Measurements from ENCODE around the gene RNF5. TPM values are rescaled to one million over a fixed set of nuclear protein-coding genes. Genes with fewer than 3 reads are reported as not detected.
A peak's percentile ranks its signal among the peaks of the same experiment; 100 is the strongest.

RNF5 gene
- polyA plus RNA-seq, 1 donor from 2014 or later, result 369 TPM

GRCh38 chr6:32174416-32174815 lies 3.8 kb upstream of the RNF5 start:
- no peaks in the 10 kb centered on the region for H4K20me1 ChIP-seq (ENCODE audit: insufficient read depth)
- H3K9ac ChIP-seq (ENCODE audit: low read length), result no peak overlapping the region
- no peak overlapping the region for H2AFZ ChIP-seq (ENCODE audit: low read depth, low read length)
- TF ChIP-seq POLR2AphosphoS5 (IDR thresholded peaks at IDR 0.05), result no peak
- TF ChIP-seq REST (IDR thresholded peaks at IDR 0.05; ENCODE audit: borderline replicate concordance), result no peak
- no peak for TF ChIP-seq TAF1 (IDR thresholded peaks at IDR 0.05; ENCODE audit: low read depth)
- TF ChIP-seq RAD21 (conservative IDR thresholded peaks at IDR 0.05), result no peak
- no peak for TF ChIP-seq MXI1 (conservative IDR thresholded peaks at IDR 0.05; ENCODE audit: poor library complexity, severe bottlenecking)
- no peak for TF ChIP-seq CTCF (IDR thresholded peaks at IDR 0.05; ENCODE audit: poor library complexity, severe bottlenecking)
- no peak for TF ChIP-seq EP300 (conservative IDR thresholded peaks at IDR 0.05; ENCODE audit: poor library complexity, severe bottlenecking)
- TF ChIP-seq SMC3 (conservative IDR thresholded peaks at IDR 0.05; ENCODE audit: poor library complexity), result no peak
- TF ChIP-seq EZH2 (IDR thresholded peaks at IDR 0.05; ENCODE audit: borderline replicate concordance, insufficient read depth, low read length, poor library complexity, severe bottlenecking), result no peak
- H3K9me3 ChIP-seq (ENCODE audit: low read length), result no peaks in the 10 kb centered on the region
- peak overlapping the region; percentile 91 for H3K4me3 ChIP-seq (ENCODE audit: low read length)
- no peaks in the 10 kb centered on the region for H3K36me3 ChIP-seq (ENCODE audit: insufficient read depth, low read length)
- peak overlapping the region; percentile 88 for H3K4me2 ChIP-seq (ENCODE audit: low read length)
- H3F3A ChIP-seq (ENCODE audit: insufficient read depth, low read length, poor library complexity, severe bottlenecking), result peaks cover 4% of the 10 kb centered on the region
- H3K27ac ChIP-seq (ENCODE audit: low read length), result no peak overlapping the region
- H3K27me3 ChIP-seq (ENCODE audit: insufficient read depth, low read depth, low read length), result no peaks in the 10 kb centered on the region
- H3K79me2 ChIP-seq (replicated peaks; ENCODE audit: insufficient read depth, low read length), result peaks cover 41% of the 10 kb centered on the region
- H3K9me2 ChIP-seq (ENCODE audit: insufficient read depth, low read length), result no peaks in the 10 kb centered on the region

GRCh38 chr6:32175322-32175710 lies 2.9 kb upstream of the RNF5 start:
- Histone ChIP-seq H4K20me1 (ENCODE audit: insufficient read depth) (no peaks in the 10 kb centered on the region), H3K4me3 (ENCODE audit: low read length) (peak overlapping the region; percentile 91), H3K27ac (ENCODE audit: low read length) (peak overlapping the region; percentile 97), H3K27me3 (ENCODE audit: insufficient read depth, low read depth, low read length) (no peaks in the 10 kb centered on the region), H3F3A (ENCODE audit: insufficient read depth, low read length, poor library complexity, severe bottlenecking) (peaks cover 4% of the 10 kb centered on the region), H3K9me3 (ENCODE audit: low read length) (no peaks in the 10 kb centered on the region), H3K9ac (ENCODE audit: low read length) (peak overlapping the region; percentile 99), H3K36me3 (ENCODE audit: insufficient read depth, low read length) (no peaks in the 10 kb centered on the region), H3K79me2 (replicated peaks; ENCODE audit: insufficient read depth, low read length) (peaks cover 48% of the 10 kb centered on the region), H3K9me2 (ENCODE audit: insufficient read depth, low read length) (no peaks in the 10 kb centered on the region), H3K4me2 (ENCODE audit: low read length) (peak overlapping the region; percentile 88), H2AFZ (ENCODE audit: low read depth, low read length) (peak overlapping the region; percentile 69)
- TF ChIP-seq CTCF (IDR thresholded peaks at IDR 0.05; ENCODE audit: poor library complexity, severe bottlenecking), result no peak
- TF ChIP-seq MXI1 (conservative IDR thresholded peaks at IDR 0.05; ENCODE audit: poor library complexity, severe bottlenecking), result peak; percentile 25
- no peak for TF ChIP-seq RAD21 (conservative IDR thresholded peaks at IDR 0.05)
